COLO668 (cell line): ENCODE results near the gene METRN.

Source experiments
- DNase-seq: peaks from one replicate; lab custom pipeline; 2025; ENCODE audit not compliant: unreplicated experiment; lab: John Stamatoyannopoulos, UW

Gene METRN

GRCh38 chr16:722835-723633, 8.1 kb downstream of the METRN start:
- DNase-seq = no peak

DNA sequence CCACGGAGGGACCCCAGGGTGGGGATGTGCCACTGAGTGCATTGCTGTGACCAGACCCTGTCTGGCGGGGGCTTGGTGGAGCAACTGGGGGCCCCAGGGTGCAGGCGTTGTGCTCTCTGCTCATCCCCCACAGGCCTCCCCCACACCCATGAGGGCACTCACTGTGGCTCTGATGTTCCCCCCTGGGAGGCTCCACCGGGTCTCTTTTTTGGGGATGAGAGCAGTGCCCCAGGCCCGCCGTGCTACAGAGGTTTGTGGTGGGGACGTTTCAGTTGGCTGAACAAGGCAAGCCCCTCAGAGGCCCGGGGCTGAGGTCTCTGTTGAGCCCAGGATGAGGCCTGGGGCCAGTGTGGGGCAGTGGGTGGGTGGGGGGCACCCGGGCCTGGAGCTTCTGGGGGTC, 8.8 kb downstream of the METRN start:
- DNase-seq = no peak

GRCh38 chr16:724188-725040, 9.5 kb downstream of the METRN start:
- peak; percentile 38 for DNase-seq

- no peak for DNase-seq
These were observed 10.1 kb downstream of the METRN start for GRCh38 chr16:725041-725376.

- peak; percentile 84 for DNase-seq
These were observed 10.7 kb downstream of the METRN start for GRCh38 chr16:725463-726187.

GRCh38 chr16:726188-726437, 11.2 kb downstream of the METRN start:
- DNase-seq = no peak

DNA sequence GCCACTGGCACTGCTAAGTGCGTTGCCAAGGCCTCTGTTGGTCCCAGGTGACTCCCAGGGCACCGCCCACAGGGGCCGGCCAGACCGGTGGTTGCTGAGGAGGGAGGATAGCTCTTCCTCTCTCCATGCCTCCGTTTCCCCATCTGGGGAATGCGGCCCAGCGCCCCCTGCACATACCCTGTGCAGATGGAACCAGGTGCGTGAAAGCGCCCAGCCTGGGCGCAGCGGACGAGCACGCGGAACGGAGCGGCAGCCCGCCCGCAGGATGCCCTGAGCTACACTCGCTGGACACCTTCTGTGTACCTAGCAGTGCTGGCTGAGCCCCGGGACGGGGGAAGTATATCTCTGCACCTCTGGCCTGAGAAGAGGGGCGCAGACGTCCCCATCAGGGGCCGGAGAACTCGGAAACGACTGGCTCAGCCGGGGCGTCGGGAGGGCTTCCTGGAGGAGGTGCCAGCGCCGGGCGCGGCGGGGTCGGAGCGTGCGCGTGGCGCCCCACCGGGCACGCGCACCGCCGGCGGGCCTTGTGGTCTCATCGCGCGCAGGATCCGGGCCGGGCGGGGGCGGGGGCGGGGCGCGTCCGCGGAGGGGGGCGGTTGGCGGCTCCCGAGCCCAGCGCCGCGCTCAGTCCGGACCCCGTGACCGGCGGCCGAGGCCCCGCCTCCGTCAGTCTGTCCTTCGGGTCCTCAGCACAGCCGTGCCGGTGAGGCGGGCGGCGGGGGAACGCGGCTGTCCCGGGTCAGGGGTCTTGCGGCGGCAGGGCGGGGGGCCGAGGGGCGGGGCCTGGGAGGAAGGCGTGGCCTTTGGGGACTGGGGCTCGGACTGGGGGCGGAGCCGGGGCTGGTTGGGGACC, 11.7 kb downstream of the METRN start, which contains the start of the genes CCDC78 and HAGHL:
Gene CCDC78 (minus strand): TSS at position 6 of the 853 bp plus-strand sequence. CDS start 76 bp downstream, outside the sequence.
Gene HAGHL (plus strand): TSS at position 669 of the 853 bp plus-strand sequence. CDS start 404 bp downstream, outside the sequence.
- peak; percentile 75 for DNase-seq

- peak; percentile 47 for DNase-seq
These were observed 12.5 kb downstream of the METRN start for GRCh38 chr16:727291-727977.

DNA sequence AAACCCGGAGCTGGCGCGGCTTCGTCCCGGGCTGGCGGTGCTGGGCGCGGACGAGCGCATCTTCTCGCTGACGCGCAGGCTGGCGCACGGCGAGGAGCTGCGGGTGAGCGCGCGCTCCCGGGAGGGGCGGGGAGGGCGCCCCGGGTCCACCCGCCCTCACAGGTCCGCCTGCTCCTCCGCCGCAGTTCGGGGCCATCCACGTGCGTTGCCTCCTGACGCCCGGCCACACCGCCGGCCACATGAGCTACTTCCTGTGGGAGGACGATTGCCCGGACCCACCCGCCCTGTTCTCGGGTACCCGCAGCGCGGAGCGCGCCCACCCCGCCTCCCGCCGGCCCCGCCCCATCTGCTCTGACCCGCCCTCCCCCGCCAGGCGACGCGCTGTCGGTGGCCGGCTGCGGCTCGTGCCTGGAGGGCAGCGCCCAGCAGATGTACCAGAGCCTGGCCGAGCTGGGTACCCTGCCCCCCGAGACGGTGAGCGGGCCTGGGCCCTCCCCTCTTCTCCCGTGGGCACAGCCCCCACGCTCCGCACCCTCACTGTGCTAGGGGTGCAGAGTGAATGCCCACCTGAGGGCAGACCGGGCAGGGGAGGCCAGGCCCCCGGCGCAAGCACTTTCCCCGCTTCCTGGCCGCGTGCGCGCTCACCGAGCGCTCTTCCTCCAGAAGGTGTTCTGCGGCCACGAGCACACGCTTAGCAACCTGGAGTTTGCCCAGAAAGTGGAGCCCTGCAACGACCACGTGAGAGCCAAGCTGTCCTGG, 13.4 kb downstream of the METRN start:
- peak; percentile 88 for DNase-seq

- DNase-seq = no peak
These were observed 14.2 kb downstream of the METRN start for GRCh38 chr16:728890-729744.

DNA sequence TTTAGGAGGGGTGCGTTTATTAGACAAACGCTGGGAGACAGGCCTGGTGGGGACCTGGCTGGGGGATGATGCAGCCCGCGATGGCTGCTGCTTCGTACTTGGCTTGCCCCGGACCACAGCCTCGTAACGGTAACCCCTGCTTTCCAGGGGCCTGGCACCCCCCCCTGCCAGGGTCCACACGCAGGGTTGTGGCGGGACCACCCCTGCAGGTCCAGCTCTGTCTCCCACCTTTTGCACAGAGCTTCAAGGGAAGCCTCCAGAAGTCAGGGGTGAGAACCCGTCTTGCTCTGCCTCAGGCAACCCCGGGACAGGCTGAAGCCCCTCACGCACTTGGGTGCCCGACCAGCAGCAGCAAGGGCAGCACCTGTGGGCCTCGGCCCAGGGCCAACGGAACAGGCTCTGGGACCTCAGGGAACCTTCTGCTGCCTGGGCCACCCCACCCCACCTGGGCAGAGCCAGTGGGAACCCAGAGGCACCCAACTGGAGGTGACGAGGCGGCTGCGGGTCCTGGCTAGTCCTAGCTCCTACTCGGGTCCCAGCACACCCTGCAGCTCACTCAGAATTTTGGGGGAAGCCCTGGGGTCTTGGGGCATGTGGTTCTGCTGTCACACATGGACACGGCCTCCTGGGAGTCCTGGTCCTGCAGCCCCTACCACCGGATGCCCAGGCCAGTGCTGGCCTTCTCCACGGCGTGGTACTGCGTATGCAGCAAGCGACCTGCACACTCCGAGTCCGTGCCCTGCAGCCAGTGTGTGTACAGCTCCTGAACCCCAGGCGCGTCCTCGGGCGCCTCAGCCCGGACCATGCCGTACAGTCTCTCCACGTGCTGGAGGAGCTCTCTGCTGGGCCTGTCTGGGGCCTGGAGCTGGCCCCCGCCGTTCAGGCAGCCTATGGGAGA, 15.1 kb downstream of the METRN start:
- no peak for DNase-seq

- DNase-seq = no peak
These were observed 16.0 kb downstream of the METRN start for GRCh38 chr16:730666-731509.

- DNase-seq = no peak
These were observed 17.4 kb downstream of the METRN start for GRCh38 chr16:732332-732731.

DNA sequence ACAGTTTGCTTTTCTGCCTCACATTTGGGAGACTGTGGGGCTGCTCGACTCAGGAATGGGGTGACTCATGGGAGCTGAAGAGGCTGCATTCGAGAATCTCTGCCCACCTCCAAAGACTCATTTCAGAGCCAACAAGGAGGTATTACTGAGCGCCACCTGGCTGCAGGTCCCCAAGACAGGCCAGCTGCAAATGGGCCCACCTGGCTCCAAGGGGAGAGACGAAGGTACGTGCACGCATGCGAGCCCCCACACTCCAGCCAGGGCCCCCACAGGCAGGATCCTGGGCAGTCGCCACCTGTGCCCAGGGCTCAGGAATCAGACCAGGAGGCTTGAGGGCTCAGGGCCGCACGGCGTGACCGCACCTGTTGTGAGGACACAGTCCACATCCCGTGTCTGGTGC, 18.0 kb downstream of the METRN start:
- no peak for DNase-seq

DNA sequence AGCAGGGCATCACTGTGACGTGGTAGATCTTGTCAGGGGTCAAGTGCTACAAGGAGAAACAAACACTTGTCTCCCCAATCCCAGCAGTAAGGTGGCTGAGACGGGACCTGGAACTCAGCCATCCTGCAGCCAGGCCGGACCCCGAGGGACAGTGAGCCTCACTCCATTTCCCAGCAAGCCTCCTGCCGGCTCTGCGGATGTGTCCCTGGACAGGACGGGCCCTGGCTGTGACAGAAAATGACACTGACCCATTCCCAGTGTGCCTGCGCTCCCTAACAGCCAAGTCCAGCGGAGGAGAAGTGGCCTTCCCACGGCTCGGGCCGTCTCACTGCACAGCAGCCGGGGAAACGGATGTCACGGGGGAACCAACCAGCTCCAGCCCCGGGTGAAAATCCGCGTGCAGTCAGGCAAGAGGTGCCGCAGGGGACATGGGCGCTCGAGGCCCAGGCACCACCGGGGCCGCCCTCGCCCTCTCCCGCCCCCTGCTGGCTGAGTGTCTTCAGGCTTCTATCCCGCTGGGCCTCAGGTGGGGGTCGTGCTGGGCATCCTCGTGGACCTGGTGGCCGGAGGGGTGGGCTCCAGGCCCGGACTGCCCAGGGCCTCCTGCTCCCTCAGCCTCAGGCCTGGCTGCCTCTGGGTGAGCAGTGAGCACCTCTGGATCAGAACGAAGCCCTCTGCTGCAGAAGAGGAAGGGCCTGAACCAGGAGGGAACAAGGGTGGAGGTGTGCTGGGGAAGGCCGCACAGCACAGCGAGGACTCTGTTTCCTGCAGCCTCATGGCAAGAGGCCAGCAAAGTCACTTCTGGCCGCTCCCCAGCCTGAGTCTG, 18.7 kb downstream of the METRN start:
- DNase-seq = peak; percentile 13
